GM23338 (cell line): ENCODE data around the gene NCK2. TPM values are rescaled to one million over a fixed set of nuclear protein-coding genes. Genes with fewer than 3 reads are reported as not detected.

Experiments
- ATAC-seq: fragments of 200-7000 bp; cut with Tn5 transposase; 3 replicates; pipeline ENCODE4 v1.9.1; 2020
- DNase-seq: peaks from one replicate; pipeline ENCODE4 v3.0.0-alpha.2; 2015; ENCODE audit warnings: low spot score
- H2AFZ ChIP-seq: fragments of 200-600 bp; sonication (generic); 2 replicates; pipeline ENCODE4 v1.8.0; 2016; ENCODE audit warnings: antibody characterized with exemption, mild to moderate bottlenecking, moderate library complexity
- H3F3A ChIP-seq: fragments of 200-600 bp; sonication (generic); replicated peaks from 2 replicates; pipeline ENCODE4 v1.8.0; 2017; ENCODE audit warnings: antibody characterized with exemption, mixed run types, low read depth
- H3K27ac ChIP-seq: fragments of 200-600 bp; sonication (generic); 2 replicates; pipeline ENCODE4 v1.6.1; 2016; ENCODE audit warnings: low read depth
- H3K27me3 ChIP-seq: fragments of 200-600 bp; sonication (generic); 2 replicates; pipeline ENCODE4 v1.8.0; 2016; ENCODE audit warnings: mild to moderate bottlenecking, mixed run types, moderate library complexity; ENCODE audit not compliant: insufficient read depth
- H3K36me3 ChIP-seq: fragments of 200-600 bp; sonication (generic); 2 replicates; pipeline ENCODE4 v1.8.0; 2016; ENCODE audit warnings: mild to moderate bottlenecking; ENCODE audit not compliant: insufficient read depth
- H3K4me1 ChIP-seq: fragments of 200-600 bp; sonication (generic); 2 replicates; pipeline ENCODE4 v1.8.0; 2016; ENCODE audit warnings: mild to moderate bottlenecking, moderate library complexity; ENCODE audit not compliant: insufficient read depth
- H3K4me2 ChIP-seq: fragments of 200-600 bp; sonication (generic); 2 replicates; pipeline ENCODE4 v1.7.1; 2017; ENCODE audit warnings: mixed run types
- H3K4me3 ChIP-seq: fragments of 200-600 bp; sonication (generic); 2 replicates; pipeline ENCODE4 v1.6.1; 2016; ENCODE audit warnings: mixed run types
- H3K79me2 ChIP-seq: fragments of 200-600 bp; sonication (generic); replicated peaks from 2 replicates; pipeline ENCODE4 v1.8.0; 2017; ENCODE audit warnings: mild to moderate bottlenecking; ENCODE audit not compliant: insufficient read depth
- H3K9me2 ChIP-seq: fragments of 200-600 bp; sonication (generic); 2 replicates; pipeline ENCODE4 v1.8.0; 2017; ENCODE audit not compliant: insufficient read depth
- H4K20me1 ChIP-seq: fragments of 200-600 bp; sonication (generic); replicated peaks from 2 replicates; pipeline ENCODE4 v1.8.0; 2017; ENCODE audit warnings: mild to moderate bottlenecking; ENCODE audit not compliant: insufficient read depth
- H3K27ac Mint-ChIP-seq: 2 replicates; pipeline ENCODE4 v1.8.0; 2020; ENCODE audit warnings: inconsistent platforms, mild to moderate bottlenecking, moderate library complexity, mixed read lengths
- H3K27me3 Mint-ChIP-seq: 3 replicates; pipeline ENCODE4 v1.8.0; 2022; ENCODE audit warnings: low read depth, mild to moderate bottlenecking, moderate library complexity, mixed read lengths, inconsistent platforms; ENCODE audit not compliant: insufficient read depth, poor library complexity
- H3K36me3 Mint-ChIP-seq: 3 replicates; pipeline ENCODE4 v1.8.0; 2021; ENCODE audit warnings: low read depth, mild to moderate bottlenecking, inconsistent platforms, moderate library complexity, mixed read lengths
- H3K4me1 Mint-ChIP-seq: 3 replicates; pipeline ENCODE4 v1.8.0; 2020; ENCODE audit warnings: mild to moderate bottlenecking, inconsistent platforms, mixed read lengths
- H3K4me3 Mint-ChIP-seq: 3 replicates; pipeline ENCODE4 v1.8.0; 2021; ENCODE audit warnings: moderate library complexity, mild to moderate bottlenecking, inconsistent platforms, mixed read lengths
- H3K9me3 Mint-ChIP-seq: 3 replicates; pipeline ENCODE4 v1.8.0; 2020; ENCODE audit warnings: moderate library complexity, mild to moderate bottlenecking, inconsistent platforms, mixed read lengths
- ETS1 ChIP-seq: IDR thresholded peaks from 2 replicates; pipeline ENCODE4 v1.6.1; 2016; ENCODE audit warnings: antibody characterized with exemption
- REST ChIP-seq: IDR thresholded peaks from one replicate; pipeline ENCODE4 v1.6.1; 2018; ENCODE audit warnings: antibody characterized with exemption; ENCODE audit not compliant: unreplicated experiment
- ZNF462 ChIP-seq: fragments of 250-450 bp; sonication (Bioruptor Pico); IDR thresholded peaks from 2 replicates; pipeline ENCODE4 v1.5.0; 2020; ENCODE audit warnings: mild to moderate bottlenecking, moderate library complexity
- polyA plus RNA-seq: library from polyadenylated mRNA; unstranded; fragments of >200 nt; fragmentation: Nextera tagmentation; extraction: Ambion mirVana; gene quantifications from 2 replicates; pipeline ENCODE4 v1.2.1, GENCODE V29; 2016
- total RNA-seq: library from RNA; depleted of rRNA; stranded (reverse); fragments of >200 nt; shearing (Covaris generic); gene quantifications from 2 replicates; pipeline ENCODE4 v1.2.3, GENCODE V29; 2014

The NCK2 gene
- total and polyA plus RNA-seq, 2 experiments from 2014 or later, result 26.9 to 59.9 TPM

GRCh38 chr2:105873721-105874120, 129.0 kb downstream of the NCK2 start (continued):
- TF ChIP-seq ZNF462 (CRISPR knock-in tag), result no peak

- Mint-ChIP-seq H3K36me3 (0 out of 3 replicates have a peak, but pooled peaks cover 5% of the 10 kb centered on the region), H3K27ac (no peak overlapping the region), H3K4me3 (no peak overlapping the region), H3K4me1 (peaks cover 30% of the 10 kb centered on the region), H3K27me3 (peaks cover 2% of the 10 kb centered on the region), H3K9me3 (no peaks in the 10 kb centered on the region)
- Histone ChIP-seq H3K27ac (no peak overlapping the region), H3K4me2 (no peak overlapping the region), H3K79me2 (peaks cover 15% of the 10 kb centered on the region), H3F3A (no peaks in the 10 kb centered on the region), H3K36me3 (no peaks in the 10 kb centered on the region), H4K20me1 (no peaks in the 10 kb centered on the region; the same call in none of the 2 replicates), H3K27me3 (no peaks in the 10 kb centered on the region), H2AFZ (no peak overlapping the region), H3K4me3 (no peak overlapping the region), H3K9me2 (no peaks in the 10 kb centered on the region), H3K4me1 (peaks cover 4% of the 10 kb centered on the region; the same call in 1 of the 2 replicates)
- no peak for ATAC-seq
- no peak for DNase-seq
- TF ChIP-seq ETS1 (no peak), ZNF462 (CRISPR knock-in tag) (no peak), REST (no peak)
These were observed 129.8 kb downstream of the NCK2 start for GRCh38 chr2:105874466-105874865.
